HepG2 (cell line): ENCODE results near the gene BIRC5. TPM values are rescaled to one million over a fixed set of nuclear protein-coding genes. Genes with fewer than 3 reads are reported as not detected.
A peak's percentile ranks its signal among the peaks of the same experiment; 100 is the strongest.

Source experiments
- FOXA3 ChIP-seq: IDR thresholded peaks from 2 replicates; pipeline ENCODE4 v1.6.1; 2016; ENCODE audit warnings: missing genetic modification reagents, missing compliant biosample characterization
- HNRNPL ChIP-seq: fragments of 200-400 bp; formaldehyde crosslinking; IDR thresholded peaks from 2 replicates; pipeline ENCODE4 v1.6.1; 2017; ENCODE audit warnings: mild to moderate bottlenecking, low read depth, low read length
- KAT7 ChIP-seq: IDR thresholded peaks from 2 replicates; pipeline ENCODE4 v1.6.1; 2018; ENCODE audit warnings: borderline replicate concordance, missing compliant biosample characterization
- MIER2 ChIP-seq: IDR thresholded peaks from 2 replicates; pipeline ENCODE4 v1.6.1; 2016; ENCODE audit warnings: missing biosample characterization, missing genetic modification reagents
- NR2F2 ChIP-seq: IDR thresholded peaks from 2 replicates; pipeline ENCODE4 v1.6.1; 2012; ENCODE audit warnings: low read depth, inconsistent platforms, borderline replicate concordance
- ONECUT2 ChIP-seq: sonication (generic); formaldehyde crosslinking; IDR thresholded peaks from 2 replicates; pipeline ENCODE4 v1.4.0; 2020; ENCODE audit warnings: missing genetic modification reagents
- RFX3 ChIP-seq: IDR thresholded peaks from 2 replicates; pipeline ENCODE4 v1.6.1; 2016; ENCODE audit warnings: missing biosample characterization, missing genetic modification reagents
- SPEN ChIP-seq: sonication (generic); formaldehyde crosslinking; IDR thresholded peaks from 2 replicates; pipeline ENCODE4 v1.5.1; 2020; ENCODE audit warnings: low read depth, mild to moderate bottlenecking, missing genetic modification reagents
- ZBTB42 ChIP-seq: sonication (generic); formaldehyde crosslinking; IDR thresholded peaks from 2 replicates; pipeline ENCODE4 v1.5.0; 2020; ENCODE audit warnings: mild to moderate bottlenecking, missing genetic modification reagents
- ZNF124 ChIP-seq: sonication (generic); formaldehyde crosslinking; IDR thresholded peaks from 2 replicates; pipeline ENCODE4 v1.4.0; 2020; ENCODE audit warnings: missing genetic modification reagents
- ZNF235 ChIP-seq: sonication (generic); formaldehyde crosslinking; IDR thresholded peaks from 2 replicates; pipeline ENCODE4 v1.8.1; 2023; ENCODE audit warnings: mild to moderate bottlenecking, missing genetic modification reagents, borderline replicate concordance
- ZNF260 ChIP-seq: sonication (generic); formaldehyde crosslinking; IDR thresholded peaks from 2 replicates; pipeline ENCODE4 v1.4.0; 2020; ENCODE audit warnings: missing genetic modification reagents, low read depth, mild to moderate bottlenecking, borderline replicate concordance
- ZNF382 ChIP-seq: sonication (generic); formaldehyde crosslinking; IDR thresholded peaks from 2 replicates; pipeline ENCODE4 v1.5.0; 2020; ENCODE audit warnings: missing genetic modification reagents, mild to moderate bottlenecking, borderline replicate concordance
- ZSCAN9 ChIP-seq: IDR thresholded peaks from 2 replicates; pipeline ENCODE4 v1.6.1; 2016; ENCODE audit warnings: borderline replicate concordance
- polyA plus RNA-seq, 8 experiments: library from polyadenylated mRNA; depleted of rRNA in 3 of 8; stranded (reverse) in 7 of 8; unstranded in 1 of 8; fragments of >200 nt; fragmentation: Illumina TruSeq in 4 of 8; extraction: Trizol in 4 of 8; gene quantifications; 2 replicates each; pipeline versions ENCODE4 v1.2.1 to v1.2.3, GENCODE V29; 2011 to 2016; ENCODE audit warnings: low read depth in 4 of 8, missing spikeins in 1 of 8, mixed read lengths in 1 of 8; ENCODE audit not compliant: insufficient read depth in 1 of 8
- total RNA-seq, 5 experiments: library from RNA; depleted of rRNA; stranded (reverse); fragments of >200 nt; fragmentation: Illumina TruSeq; extraction: Trizol; gene quantifications; 2 replicates each; pipeline ENCODE4 v1.2.3, GENCODE V29; 2016; ENCODE audit warnings: low read depth in 1 of 5
- TF ChIP-seq, protein P1 (sequence below): sonication (generic); formaldehyde crosslinking; IDR thresholded peaks from 2 replicates; pipeline ENCODE4 v1.4.0; 2020; ENCODE audit warnings: mild to moderate bottlenecking, missing genetic modification reagents
- TF ChIP-seq, protein P2 (sequence below): sonication (generic); formaldehyde crosslinking; IDR thresholded peaks from 2 replicates; pipeline ENCODE4 v1.5.0; 2020; ENCODE audit warnings: missing genetic modification reagents, mild to moderate bottlenecking, borderline replicate concordance
- TF ChIP-seq, protein P3 (sequence below): sonication (generic); formaldehyde crosslinking; IDR thresholded peaks from 2 replicates; pipeline ENCODE4 v1.9.0; 2021; ENCODE audit warnings: missing genetic modification reagents, mild to moderate bottlenecking, borderline replicate concordance
- TF ChIP-seq, protein P4 (sequence below): IDR thresholded peaks from 2 replicates; pipeline ENCODE4 v1.6.1; 2016; ENCODE audit warnings: missing compliant biosample characterization, missing genetic modification reagents, borderline replicate concordance

BIRC5 gene
- total and polyA plus RNA-seq, 2 of the 13 experiments (the other 11 are each of a cell fraction or from before 2014, with no cell fraction given): 30.3 to 135 TPM

DNA sequence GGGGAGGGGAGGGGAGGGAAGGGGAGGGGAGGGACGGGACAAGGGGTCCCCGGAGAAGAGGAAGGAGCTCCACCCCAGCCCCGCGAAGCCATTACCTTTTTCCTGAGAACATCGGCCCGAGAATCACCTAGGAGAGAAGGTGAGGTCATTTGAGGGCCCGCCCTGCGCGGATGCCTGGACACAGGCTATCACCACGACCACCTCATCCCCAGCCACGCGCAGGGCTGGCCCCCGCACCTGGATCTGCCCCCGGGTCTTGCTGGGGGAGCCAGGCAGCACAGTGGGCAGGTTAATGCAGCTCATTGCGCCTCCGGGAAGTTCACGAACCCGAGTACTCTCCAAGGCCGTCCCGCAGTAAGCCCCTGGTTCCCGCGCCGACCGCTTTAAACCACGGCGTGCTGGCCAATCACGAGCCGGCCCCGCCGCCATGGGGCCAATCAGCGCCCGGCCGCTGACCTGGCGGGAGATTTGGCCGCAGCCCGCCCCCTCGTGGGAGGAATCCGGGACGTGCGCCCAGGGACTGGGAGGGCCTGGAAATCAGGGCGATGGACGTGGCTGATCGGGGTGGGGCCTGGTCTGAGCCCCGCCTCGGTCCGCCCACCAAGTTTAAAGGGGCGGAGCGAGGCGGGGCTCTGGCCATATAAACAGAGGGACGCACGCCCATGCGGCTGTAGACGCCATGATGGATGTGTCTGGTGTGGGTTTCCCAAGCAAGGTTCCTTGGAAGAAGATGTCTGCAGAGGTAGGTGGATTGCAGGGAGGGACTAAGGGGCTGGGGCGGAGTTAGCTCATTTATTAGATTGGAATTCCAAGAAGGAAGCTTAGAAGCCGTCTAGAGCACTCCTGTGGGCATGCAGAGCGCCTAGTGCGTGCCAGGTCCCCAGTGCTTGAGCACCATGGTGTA, 27.1 kb upstream of the BIRC5 start, which contains the start of the genes AFMID and TK1 (continued):
- TF ChIP-seq, protein P1, sequence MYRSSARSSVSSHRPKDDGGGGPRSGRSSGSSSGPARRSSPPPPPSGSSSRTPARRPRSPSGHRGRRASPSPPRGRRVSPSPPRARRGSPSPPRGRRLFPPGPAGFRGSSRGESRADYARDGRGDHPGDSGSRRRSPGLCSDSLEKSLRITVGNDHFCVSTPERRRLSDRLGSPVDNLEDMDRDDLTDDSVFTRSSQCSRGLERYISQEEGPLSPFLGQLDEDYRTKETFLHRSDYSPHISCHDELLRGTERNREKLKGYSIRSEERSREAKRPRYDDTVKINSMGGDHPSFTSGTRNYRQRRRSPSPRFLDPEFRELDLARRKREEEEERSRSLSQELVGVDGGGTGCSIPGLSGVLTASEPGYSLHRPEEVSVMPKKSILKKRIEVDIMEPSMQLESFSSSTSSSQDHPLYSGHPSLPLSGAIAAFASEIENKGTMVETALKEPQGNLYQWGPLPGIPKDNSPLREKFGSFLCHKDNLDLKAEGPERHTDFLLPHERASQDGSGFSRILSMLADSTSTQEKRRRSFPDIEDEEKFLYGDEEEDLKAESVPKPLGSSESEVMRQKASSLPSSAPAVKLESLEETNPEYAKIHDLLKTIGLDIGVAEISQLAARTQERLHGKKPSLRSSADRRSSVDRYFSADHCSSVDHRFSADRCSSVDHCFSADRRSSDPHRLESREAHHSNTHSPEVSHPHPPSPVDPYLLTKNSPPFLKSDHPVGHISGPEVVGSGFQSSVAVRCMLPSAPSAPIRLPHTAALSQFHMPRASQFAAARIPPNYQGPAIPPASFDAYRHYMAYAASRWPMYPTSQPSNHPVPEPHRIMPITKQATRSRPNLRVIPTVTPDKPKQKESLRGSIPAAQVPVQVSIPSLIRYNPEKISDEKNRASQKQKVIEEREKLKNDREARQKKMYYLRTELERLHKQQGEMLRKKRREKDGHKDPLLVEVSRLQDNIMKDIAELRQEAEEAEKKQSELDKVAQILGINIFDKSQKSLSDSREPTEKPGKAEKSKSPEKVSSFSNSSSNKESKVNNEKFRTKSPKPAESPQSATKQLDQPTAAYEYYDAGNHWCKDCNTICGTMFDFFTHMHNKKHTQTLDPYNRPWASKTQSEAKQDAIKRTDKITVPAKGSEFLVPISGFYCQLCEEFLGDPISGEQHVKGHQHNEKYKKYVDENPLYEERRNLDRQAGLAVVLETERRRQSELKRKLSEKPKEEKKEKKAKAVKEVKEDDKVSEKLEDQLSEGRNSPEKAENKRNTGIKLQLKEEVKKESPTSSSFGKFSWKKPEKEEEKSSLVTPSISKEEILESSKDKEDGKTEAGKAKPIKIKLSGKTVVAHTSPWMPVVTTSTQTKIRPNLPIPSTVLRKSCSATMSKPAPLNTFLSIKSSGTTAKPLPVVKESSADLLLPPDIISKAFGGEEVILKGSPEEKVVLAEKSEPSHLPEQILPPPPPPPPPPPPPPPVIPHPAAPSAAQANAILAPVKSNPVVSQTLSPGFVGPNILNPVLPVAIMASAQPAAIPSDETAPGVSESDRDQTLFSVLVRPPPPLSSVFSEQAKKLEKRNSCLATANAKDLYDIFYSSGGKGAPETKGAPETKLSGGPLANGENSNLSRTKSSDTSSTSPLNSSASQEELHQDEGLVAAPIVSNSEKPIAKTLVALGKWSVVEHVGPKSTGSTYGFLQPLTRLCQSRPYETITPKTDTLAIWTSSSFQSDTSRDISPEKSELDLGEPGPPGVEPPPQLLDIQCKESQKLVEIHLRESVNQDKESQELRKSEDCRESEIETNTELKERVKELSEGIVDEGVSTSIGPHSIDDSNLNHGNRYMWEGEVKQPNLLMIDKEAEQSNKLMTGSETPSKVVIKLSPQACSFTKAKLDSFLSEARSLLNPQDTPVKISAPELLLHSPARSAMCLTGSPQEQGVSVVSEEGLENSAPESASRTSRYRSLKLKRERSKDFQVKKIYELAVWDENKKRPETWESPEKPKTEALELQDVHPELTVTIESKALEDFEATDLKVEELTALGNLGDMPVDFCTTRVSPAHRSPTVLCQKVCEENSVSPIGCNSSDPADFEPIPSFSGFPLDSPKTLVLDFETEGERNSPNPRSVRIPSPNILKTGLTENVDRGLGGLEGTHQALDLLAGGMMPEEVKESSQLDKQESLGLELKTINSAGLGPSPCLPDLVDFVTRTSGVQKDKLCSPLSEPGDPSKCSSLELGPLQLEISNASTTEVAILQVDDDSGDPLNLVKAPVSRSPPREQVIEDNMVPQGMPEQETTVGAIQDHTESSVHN: no peak
- TF ChIP-seq HNRNPL (no peak), ZNF124 (CRISPR knock-in tag) (peak; percentile 38; the same call in 1 of the 2 replicates), ZNF382 (CRISPR knock-in tag) (no peak), ZSCAN9 (no peak), ONECUT2 (peak; percentile 36; the same call in 1 of the 2 replicates), KAT7 (peak; percentile 57; the same call in 1 of the 2 replicates), ZNF235 (CRISPR knock-in tag) (peak; percentile 71; the same call in 1 of the 2 replicates), MIER2 (CRISPR knock-in tag) (peak; percentile 10; the same call in 1 of the 2 replicates), NR2F2 (no peak; the same call in 1 of the 2 replicates), ZNF260 (CRISPR knock-in tag) (no peak), FOXA3 (CRISPR knock-in tag) (peak; percentile 53), RFX3 (CRISPR knock-in tag) (peak; percentile 11; the same call in 1 of the 2 replicates), ZBTB42 (CRISPR knock-in tag) (peak; percentile 80; the same call in 1 of the 2 replicates), SPEN (peak; percentile 93)
- TF ChIP-seq, protein P2, sequence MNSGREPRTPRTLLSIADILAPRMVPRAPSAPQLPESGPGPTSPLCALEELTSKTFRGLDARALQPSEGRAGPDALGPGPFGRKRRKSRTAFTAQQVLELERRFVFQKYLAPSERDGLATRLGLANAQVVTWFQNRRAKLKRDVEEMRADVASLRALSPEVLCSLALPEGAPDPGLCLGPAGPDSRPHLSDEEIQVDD (CRISPR knock-in tag): 0 out of 2 replicates have a peak, but pooled peaks have one; percentile 33
- TF ChIP-seq, protein P3, sequence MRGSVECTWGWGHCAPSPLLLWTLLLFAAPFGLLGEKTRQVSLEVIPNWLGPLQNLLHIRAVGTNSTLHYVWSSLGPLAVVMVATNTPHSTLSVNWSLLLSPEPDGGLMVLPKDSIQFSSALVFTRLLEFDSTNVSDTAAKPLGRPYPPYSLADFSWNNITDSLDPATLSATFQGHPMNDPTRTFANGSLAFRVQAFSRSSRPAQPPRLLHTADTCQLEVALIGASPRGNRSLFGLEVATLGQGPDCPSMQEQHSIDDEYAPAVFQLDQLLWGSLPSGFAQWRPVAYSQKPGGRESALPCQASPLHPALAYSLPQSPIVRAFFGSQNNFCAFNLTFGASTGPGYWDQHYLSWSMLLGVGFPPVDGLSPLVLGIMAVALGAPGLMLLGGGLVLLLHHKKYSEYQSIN (CRISPR knock-in tag): no peak
- TF ChIP-seq, protein P4, sequence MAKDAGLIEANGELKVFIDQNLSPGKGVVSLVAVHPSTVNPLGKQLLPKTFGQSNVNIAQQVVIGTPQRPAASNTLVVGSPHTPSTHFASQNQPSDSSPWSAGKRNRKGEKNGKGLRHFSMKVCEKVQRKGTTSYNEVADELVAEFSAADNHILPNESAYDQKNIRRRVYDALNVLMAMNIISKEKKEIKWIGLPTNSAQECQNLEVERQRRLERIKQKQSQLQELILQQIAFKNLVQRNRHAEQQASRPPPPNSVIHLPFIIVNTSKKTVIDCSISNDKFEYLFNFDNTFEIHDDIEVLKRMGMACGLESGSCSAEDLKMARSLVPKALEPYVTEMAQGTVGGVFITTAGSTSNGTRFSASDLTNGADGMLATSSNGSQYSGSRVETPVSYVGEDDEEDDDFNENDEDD (CRISPR knock-in tag): peak; percentile 100
